ENCODE results near the gene PTRHD1.

PTRHD1 gene

DNA sequence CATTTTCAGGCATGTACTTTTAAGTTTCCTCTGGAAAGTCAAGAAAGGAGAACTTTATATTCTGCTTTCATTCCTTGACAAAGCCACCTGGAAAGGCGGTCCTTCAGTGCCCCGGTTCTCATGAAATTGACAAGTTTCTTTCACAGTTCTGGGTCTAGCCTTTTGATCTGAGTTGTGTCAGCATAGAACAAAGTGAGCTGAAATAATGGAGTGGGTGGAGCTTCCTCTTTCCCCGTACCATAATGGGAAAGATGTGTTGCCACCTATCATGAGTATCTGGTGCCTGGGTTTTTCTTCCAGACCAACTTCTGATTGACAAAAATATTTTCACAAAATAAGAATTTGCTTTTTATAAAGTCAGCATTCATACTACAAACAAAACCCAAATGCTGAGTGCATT is 49.3 kb downstream of the PTRHD1 start:
- H3K36me3 ChIP-seq: peaks cover 20% of the 10 kb centered on the region
- TF ChIP-seq Cebpa-rat (IDR thresholded peaks at IDR 0.05): no peak

DNA sequence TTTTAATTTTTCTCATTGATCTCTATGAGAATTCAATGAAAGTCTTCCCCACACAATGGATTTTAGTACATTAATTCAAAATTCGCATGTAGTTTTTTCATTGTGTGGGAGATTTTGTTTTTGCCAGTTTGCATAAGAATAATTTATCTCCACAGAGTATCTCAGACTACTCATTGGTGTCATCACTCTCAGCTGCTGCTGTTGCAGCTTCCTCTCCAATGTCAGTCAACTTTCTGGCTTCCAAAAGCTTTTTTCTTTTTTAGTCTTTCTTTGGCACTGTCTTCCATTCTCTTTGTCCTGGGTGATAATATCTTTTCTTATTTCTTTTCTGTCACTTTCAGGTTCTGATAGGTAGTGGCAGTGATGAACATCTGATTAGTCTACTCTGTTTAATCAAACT is 50.5 kb downstream of the PTRHD1 start:
- TF ChIP-seq Cebpa-rat (IDR thresholded peaks at IDR 0.05): no peak
- Histone ChIP-seq H4K20me1 (no peaks in the 10 kb centered on the region), H3K4me1 (no peaks in the 10 kb centered on the region), H3K9ac (no peak overlapping the region), H3K27ac (no peak overlapping the region), H3K4me2 (no peak overlapping the region), H3K9me3 (no peaks in the 10 kb centered on the region), H3K4me3 (no peak overlapping the region), H3K36me3 (peaks cover 20% of the 10 kb centered on the region), H3K27me3 (no peaks in the 10 kb centered on the region)

More for the DNA sequence above, 49.3 kb downstream of the PTRHD1 start:
- no peak overlapping the region for H3K4me2 ChIP-seq
- H3K4me1 ChIP-seq: no peaks in the 10 kb centered on the region
- H3K9ac ChIP-seq: no peak overlapping the region
- no peak overlapping the region for H3K27ac ChIP-seq
- H4K20me1 ChIP-seq: no peaks in the 10 kb centered on the region
- H3K9me3 ChIP-seq: no peaks in the 10 kb centered on the region
- no peaks in the 10 kb centered on the region for H3K27me3 ChIP-seq
- no peak overlapping the region for H3K4me3 ChIP-seq

DNA sequence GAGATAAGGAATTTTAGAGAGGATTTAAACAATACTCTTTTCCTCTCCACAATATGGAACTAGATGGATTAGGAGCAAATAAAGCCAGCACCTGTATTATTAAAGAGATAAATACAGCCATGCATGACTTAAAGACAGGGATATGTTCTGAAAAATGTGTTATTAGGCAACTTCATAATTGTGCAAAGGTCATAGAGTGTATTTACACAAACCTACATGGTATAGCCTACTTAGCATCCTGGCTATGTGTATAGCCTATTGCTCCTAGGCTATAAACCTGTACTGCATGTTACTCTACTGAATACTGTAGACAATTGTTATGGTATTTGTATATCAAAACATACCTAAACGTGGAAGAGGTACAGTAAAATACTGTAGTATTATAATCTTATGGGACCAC is 53.0 kb downstream of the PTRHD1 start:
- H3K9ac ChIP-seq: no peak overlapping the region

More for the DNA sequence above, 53.0 kb downstream of the PTRHD1 start:
- H4K20me1 ChIP-seq: no peaks in the 10 kb centered on the region
- no peak for TF ChIP-seq Cebpa-rat (IDR thresholded peaks at IDR 0.05)
- no peak overlapping the region for H3K4me2 ChIP-seq
- no peak overlapping the region for H3K4me3 ChIP-seq
- no peaks in the 10 kb centered on the region for H3K4me1 ChIP-seq
- H3K27me3 ChIP-seq: no peaks in the 10 kb centered on the region
- peaks cover 12% of the 10 kb centered on the region for H3K36me3 ChIP-seq
- H3K27ac ChIP-seq: no peak overlapping the region
- H3K9me3 ChIP-seq: no peaks in the 10 kb centered on the region

Data from BLaER1 (cell line).